Natural killer cell treated with Interleukin-12 subunit alpha and Interleukin-12 subunit beta and Interleukin-15 and Interleukin-18, amount 100 ng/mL, for 72 hours (primary cell): Measurements from ENCODE around the gene RAD50. TPM values are rescaled to one million over a fixed set of nuclear protein-coding genes. Genes with fewer than 3 reads are reported as not detected.
"Not testable (repeated sequence)": the region's sequence is repeated elsewhere in the genome, so short reads cannot be mapped to it uniquely, and the experiment has no call there.

ENCODE experiments used
- ATAC-seq, 2 donors: fragments of 150-1000 bp; cut with Tn5 transposase in 1 of 2; sonication (Bioruptor Pico), chemical (Tn5 transposase) in 1 of 2; 2 replicates each; pipeline ENCODE4 v1.10.0; 2021
- DNase-seq: peaks from one replicate; pipeline ENCODE4 v3.0.0; 2022; ENCODE audit warnings: low spot score
- H3K27ac Mint-ChIP-seq, 2 donors: 1 replicate in 1 of 2; 2 replicates in 1 of 2; pipeline ENCODE4 v1.8.0; 2022; ENCODE audit warnings: mixed read lengths in 2 of 2, mild to moderate bottlenecking in 1 of 2, moderate library complexity in 1 of 2
- H3K27me3 Mint-ChIP-seq, 2 donors: 1 replicate in 1 of 2; 2 replicates in 1 of 2; pipeline ENCODE4 v1.8.0; 2022; ENCODE audit warnings: mixed read lengths in 2 of 2
- H3K36me3 Mint-ChIP-seq: one replicate; pipeline ENCODE4 v1.8.0; 2022; ENCODE audit warnings: mixed read lengths
- H3K4me1 Mint-ChIP-seq, 2 donors: 1 replicate in 1 of 2; 2 replicates in 1 of 2; pipeline ENCODE4 v1.8.0; 2022; ENCODE audit warnings: low read depth in 2 of 2, mixed read lengths in 2 of 2, mild to moderate bottlenecking in 1 of 2
- H3K4me3 Mint-ChIP-seq: one replicate; pipeline ENCODE4 v1.8.0; 2022; ENCODE audit warnings: mixed read lengths
- H3K9me3 Mint-ChIP-seq: 2 replicates; pipeline ENCODE4 v1.8.0; 2022; ENCODE audit warnings: mixed read lengths
- total RNA-seq, 2 donors: library from RNA; stranded (reverse); gene quantifications; one replicate each; pipeline ENCODE4 v1.2.3, GENCODE V29; 2022

The RAD50 gene
- total RNA-seq, result 10 to 100 TPM; 24.9 to 41.8 TPM

- H3K4me1 Mint-ChIP-seq, result peaks cover 21 to 23% of the 10 kb centered on the region in 2 donors
- no peaks in the 10 kb centered on the region for H3K9me3 Mint-ChIP-seq
- H3K27me3 Mint-ChIP-seq, result no peaks in the 10 kb centered on the region
- peak; percentile 97 to 98 for ATAC-seq
- peak; percentile 98 for DNase-seq
- H3K27ac Mint-ChIP-seq, result peak within 1 kb of the TSS; percentile 94 to 96
- H3K36me3 Mint-ChIP-seq, result no peaks in the 10 kb centered on the region
- peak within 1 kb of the TSS; percentile 86 for H3K4me3 Mint-ChIP-seq
Measured at GRCh38 chr5:132556763-132557477, at the start of gene RAD50. Gene RAD50, plus strand, starts transcription at chr5:132556977. Its CDS starts 348 bp downstream, at chr5:132557325.

- H3K27me3 Mint-ChIP-seq, result no peaks in the 10 kb centered on the region
- peaks cover 5% of the 10 kb centered on the region for H3K9me3 Mint-ChIP-seq
Measured at GRCh38 chr5:132510076-132510475, 46.7 kb upstream of the RAD50 start.

GRCh38 chr5:132513618-132514336 lies 43.0 kb upstream of the RAD50 start:
- not testable (repeated sequence) for H3K27me3 Mint-ChIP-seq, H3K36me3 Mint-ChIP-seq, DNase-seq, ATAC-seq, H3K9me3 Mint-ChIP-seq
- Mint-ChIP-seq H3K4me3 (peak overlapping the region; percentile 16), H3K4me1 (peaks cover 23 to 26% of the 10 kb centered on the region in 2 donors), H3K27ac (peak overlapping the region in 1 of 2 donors; percentile 52)

More at GRCh38 chr5:132510076-132510475, 46.7 kb upstream of the RAD50 start:
- no peak for DNase-seq
- Mint-ChIP-seq H3K27ac (peak overlapping the region in 1 of 2 donors; percentile 18), H3K4me3 (no peak overlapping the region), H3K36me3 (peaks cover 8% of the 10 kb centered on the region), H3K4me1 (peaks cover 34 to 39% of the 10 kb centered on the region in 2 donors)
- no peak for ATAC-seq

- not testable (repeated sequence) for H3K4me3 Mint-ChIP-seq, H3K36me3 Mint-ChIP-seq, DNase-seq, ATAC-seq, H3K27me3 Mint-ChIP-seq, H3K9me3 Mint-ChIP-seq
- Mint-ChIP-seq H3K27ac (peak overlapping the region; percentile 11 to 82), H3K4me1 (peaks cover 27 to 38% of the 10 kb centered on the region in 2 donors)
Measured at GRCh38 chr5:132522067-132522466, 34.7 kb upstream of the RAD50 start.

GRCh38 chr5:132524877-132525276 lies 31.9 kb upstream of the RAD50 start:
- not testable (repeated sequence) for H3K9me3 Mint-ChIP-seq, ATAC-seq, DNase-seq, H3K36me3 Mint-ChIP-seq, H3K27me3 Mint-ChIP-seq
- H3K4me1 Mint-ChIP-seq, result peaks cover 44 to 53% of the 10 kb centered on the region in 2 donors
- peak overlapping the region; percentile 67 for H3K4me3 Mint-ChIP-seq
- peak overlapping the region; percentile 70 to 84 for H3K27ac Mint-ChIP-seq

GRCh38 chr5:132525299-132525724 lies 31.5 kb upstream of the RAD50 start:
- Mint-ChIP-seq H3K4me3 (peak overlapping the region; percentile 67), H3K9me3 (no peaks in the 10 kb centered on the region), H3K4me1 (peaks cover 44 to 50% of the 10 kb centered on the region in 2 donors), H3K27ac (peak overlapping the region; percentile 70 to 84), H3K36me3 (peaks cover 6% of the 10 kb centered on the region), H3K27me3 (no peaks in the 10 kb centered on the region)
- ATAC-seq, result peak; percentile 68 to 76
- DNase-seq, result no peak

GRCh38 chr5:132526290-132526973 lies 30.3 kb upstream of the RAD50 start:
- peak; percentile 48 to 74 for ATAC-seq
- Mint-ChIP-seq H3K27ac (peak overlapping the region; percentile 70 to 84), H3K4me3 (no peak overlapping the region), H3K36me3 (peaks cover 6% of the 10 kb centered on the region), H3K27me3 (no peaks in the 10 kb centered on the region), H3K9me3 (no peaks in the 10 kb centered on the region), H3K4me1 (peaks cover 50 to 52% of the 10 kb centered on the region in 2 donors)
- DNase-seq, result peak; percentile 68

- H3K27me3 Mint-ChIP-seq, result no peaks in the 10 kb centered on the region
- no peak overlapping the region for H3K4me3 Mint-ChIP-seq
- H3K36me3 Mint-ChIP-seq, result peaks cover 4% of the 10 kb centered on the region
- peaks cover 54 to 55% of the 10 kb centered on the region in 2 donors for H3K4me1 Mint-ChIP-seq
- no peak for ATAC-seq
- H3K9me3 Mint-ChIP-seq, result no peaks in the 10 kb centered on the region
- DNase-seq, result no peak
- peak overlapping the region in 1 of 2 donors; percentile 84 for H3K27ac Mint-ChIP-seq
Measured at GRCh38 chr5:132526974-132527564, 29.7 kb upstream of the RAD50 start.

- H3K27ac Mint-ChIP-seq, result peak overlapping the region in 1 of 2 donors; percentile 2
- peaks cover 53 to 54% of the 10 kb centered on the region in 2 donors for H3K4me1 Mint-ChIP-seq
- H3K27me3 Mint-ChIP-seq, result no peaks in the 10 kb centered on the region
- DNase-seq (no peak), ATAC-seq (no peak)
- H3K36me3 Mint-ChIP-seq, result no peaks in the 10 kb centered on the region
- H3K9me3 Mint-ChIP-seq, result no peaks in the 10 kb centered on the region
- H3K4me3 Mint-ChIP-seq, result no peak overlapping the region
Measured at GRCh38 chr5:132528021-132528420, 28.8 kb upstream of the RAD50 start.

GRCh38 chr5:132528866-132529634 lies 27.7 kb upstream of the RAD50 start:
- ATAC-seq, result peak; percentile 44 to 74
- Mint-ChIP-seq H3K4me1 (peaks cover 53 to 54% of the 10 kb centered on the region in 2 donors), H3K27me3 (no peaks in the 10 kb centered on the region)

GRCh38 chr5:132530946-132531345 lies 25.8 kb upstream of the RAD50 start:
- DNase-seq (no peak), ATAC-seq (peak; percentile 61 to 62)
- Mint-ChIP-seq H3K4me3 (peak overlapping the region; percentile 65), H3K36me3 (no peaks in the 10 kb centered on the region), H3K9me3 (no peaks in the 10 kb centered on the region), H3K27me3 (no peaks in the 10 kb centered on the region), H3K4me1 (peaks cover 38 to 42% of the 10 kb centered on the region in 2 donors), H3K27ac (peak overlapping the region; percentile 74 to 80)

More at GRCh38 chr5:132528866-132529634, 27.7 kb upstream of the RAD50 start:
- peak overlapping the region; percentile 40 for H3K4me3 Mint-ChIP-seq
- no peaks in the 10 kb centered on the region for H3K9me3 Mint-ChIP-seq
- no peaks in the 10 kb centered on the region for H3K36me3 Mint-ChIP-seq
- no peak for DNase-seq
- peak overlapping the region; percentile 2 to 68 for H3K27ac Mint-ChIP-seq

GRCh38 chr5:132539716-132540115 lies 17.1 kb upstream of the RAD50 start:
- no peak overlapping the region for H3K27ac Mint-ChIP-seq
- no peaks in the 10 kb centered on the region for H3K27me3 Mint-ChIP-seq
- no peaks in the 10 kb centered on the region for H3K36me3 Mint-ChIP-seq
- ATAC-seq, result no peak
- H3K9me3 Mint-ChIP-seq, result no peaks in the 10 kb centered on the region
- H3K4me1 Mint-ChIP-seq, result peaks cover 10 to 22% of the 10 kb centered on the region in 2 donors
- no peak overlapping the region for H3K4me3 Mint-ChIP-seq
- no peak for DNase-seq

GRCh38 chr5:132540149-132540548 lies 16.6 kb upstream of the RAD50 start:
- Mint-ChIP-seq H3K4me3 (no peak overlapping the region), H3K9me3 (no peaks in the 10 kb centered on the region), H3K27me3 (no peaks in the 10 kb centered on the region), H3K36me3 (no peaks in the 10 kb centered on the region), H3K4me1 (peaks cover 10 to 26% of the 10 kb centered on the region in 2 donors), H3K27ac (no peak overlapping the region)
- ATAC-seq (no peak), DNase-seq (no peak)
